Measurements from ENCODE around the gene HCRTR2. TPM values are rescaled to one million over a fixed set of nuclear protein-coding genes. Genes with fewer than 3 reads are reported as not detected.

The HCRTR2 gene
- total RNA-seq, 1 donor from 2014 or later: not detected

DNA sequence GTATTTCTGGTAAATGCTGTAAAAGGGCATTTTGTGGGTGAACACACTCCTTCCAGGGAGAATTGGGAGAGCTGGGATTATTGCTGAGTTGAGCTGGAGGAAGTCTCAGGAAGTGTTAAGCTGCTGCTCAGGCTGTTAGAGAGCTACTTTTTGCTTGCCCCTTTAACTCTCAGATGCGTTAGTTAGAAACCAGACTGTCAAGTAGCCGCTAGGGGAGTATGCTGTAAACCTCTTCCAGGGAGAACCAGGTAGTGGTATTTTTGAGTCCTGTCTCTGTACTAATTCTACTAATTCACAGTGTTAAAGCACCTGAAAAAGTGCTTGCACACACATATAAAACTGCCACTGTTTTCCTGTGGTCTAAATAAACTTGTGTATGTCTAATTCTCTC, 146.4 kb downstream of the HCRTR2 start:
- DNase-seq (ENCODE audit: low read depth): no peak

DNA sequence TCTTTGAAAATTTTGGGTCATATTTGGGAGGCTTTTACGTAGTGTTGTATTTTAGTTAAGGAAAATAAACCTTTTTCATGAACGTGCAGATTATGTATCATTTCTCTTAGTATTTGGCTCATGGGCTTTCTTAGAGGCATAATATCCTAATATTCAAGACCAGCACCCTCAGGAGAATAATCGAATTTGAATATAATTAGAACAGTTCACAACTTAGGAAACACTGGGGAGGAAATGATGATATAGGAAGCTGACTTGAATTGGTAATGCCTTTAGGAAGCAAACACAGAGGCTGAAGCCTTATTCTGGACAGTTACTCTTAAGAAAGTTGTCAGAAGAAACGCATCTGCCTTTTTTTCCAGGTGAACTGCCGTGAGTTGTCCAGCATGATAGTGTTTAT, 152.9 kb downstream of the HCRTR2 start, which contains the start of gene GFRAL:
Gene GFRAL (plus strand): TSS at position 301 of the 400 bp plus-strand sequence. CDS start 86 bp downstream, at position 387.
- no peak for DNase-seq (ENCODE audit: low read depth)

Other genes with a start within 250 kb of the HCRTR2 start
- not detected in 2 replicates for gene GFRAL, start 153.0 kb downstream of the HCRTR2 start, total RNA-seq

Measured in myocyte (in vitro differentiated cells).